GM12878 (cell line): ENCODE data around the gene MPPED1. TPM values are rescaled to one million over a fixed set of nuclear protein-coding genes. Genes with fewer than 3 reads are reported as not detected.

Experiments used
- ATAC-seq: fragments of 200-7000 bp; cut with Tn5 transposase; 3 replicates; pipeline ENCODE4 v1.9.1; 2020; ENCODE audit warnings: mild to moderate bottlenecking, moderate library complexity
- BruUV-seq: library from RNA; stranded (reverse); fragments of 400-500 nt; replicated peaks from 2 replicates; lab custom pipeline; 2021; lab: Mats Ljungman, UMichigan
- CTCF ChIA-PET: fragments of 300-600 bp; sonication (Branson Sonifier 250); formaldehyde crosslinking; extraction: SDS; loops from one replicate; lab custom pipeline; 2021; ENCODE audit warnings: inconsistent platforms; lab: Yijun Ruan, JAX
- POLR2A ChIA-PET: fragments of 350-600 bp; formaldehyde crosslinking; extraction: SDS; loops from one replicate; lab custom pipeline; 2021; ENCODE audit warnings: inconsistent platforms; lab: Charles Lee
- RAD21 ChIA-PET: fragments of 300-600 bp; sonication (Branson Sonifier 250); formaldehyde crosslinking; loops from one replicate; lab custom pipeline; 2023; ENCODE audit warnings: antibody characterized with exemption; ENCODE audit not compliant: unreplicated experiment; lab: Charles Lee
- SMC1A ChIA-PET: fragments of 300-600 bp; sonication (Branson Sonifier 250); formaldehyde crosslinking; loops from one replicate; lab custom pipeline; 2023; ENCODE audit not compliant: unreplicated experiment, uncharacterized antibody; lab: Charles Lee
- DNase-seq: peaks from one replicate; pipeline ENCODE4 v3.0.0-alpha.2; 2011; ENCODE audit warnings: low read depth, low spot score
- FAIRE-seq: peaks from 3 replicates; lab custom pipeline; 2011; peaks lifted over from hg19 to GRCh38; lab: Jason Lieb, UNC
- H2AFZ ChIP-seq: 2 replicates; pipeline ENCODE4 v1.6.0; 2011; ENCODE audit warnings: low read depth, low read length, control low read depth; ENCODE audit not compliant: control insufficient read depth
- H3K27ac ChIP-seq: 2 replicates; pipeline ENCODE4 v1.5.1; 2011; ENCODE audit warnings: control low read depth; ENCODE audit not compliant: control insufficient read depth, insufficient read depth
- H3K27me3 ChIP-seq, 2 experiments: replicated peaks in 1 of 2; 2 replicates each; pipeline versions ENCODE4 v1.6.0 to v1.6.1; 2011; ENCODE audit warnings: low read length in 1 of 2; ENCODE audit not compliant: control insufficient read depth in 2 of 2, insufficient read depth in 2 of 2
- H3K36me3 ChIP-seq, 2 experiments: 2 replicates each; pipeline ENCODE4 v1.5.1; 2011; ENCODE audit warnings: low read length in 1 of 2; ENCODE audit not compliant: control insufficient read depth in 2 of 2, insufficient read depth in 2 of 2
- H3K4me1 ChIP-seq: 2 replicates; pipeline ENCODE4 v1.6.1; 2011; ENCODE audit warnings: mild to moderate bottlenecking, low read length, moderate library complexity, mixed read lengths; ENCODE audit not compliant: control insufficient read depth, insufficient read depth
- H3K4me2 ChIP-seq: 2 replicates; pipeline ENCODE4 v1.6.0; 2011; ENCODE audit warnings: control low read depth; ENCODE audit not compliant: control insufficient read depth, insufficient read depth
- H3K4me3 ChIP-seq: fragments of 200-600 bp; sonication (generic); 2 replicates; pipeline ENCODE4 v1.5.1; 2016
- H3K79me2 ChIP-seq: 2 replicates; pipeline ENCODE4 v1.6.0; 2011; ENCODE audit warnings: low read length; ENCODE audit not compliant: control insufficient read depth, insufficient read depth
- H3K9ac ChIP-seq: 2 replicates; pipeline ENCODE4 v1.8.0; 2011; ENCODE audit warnings: low read length, control low read depth, mixed read lengths; ENCODE audit not compliant: control insufficient read depth, insufficient read depth
- H3K9me3 ChIP-seq: replicated peaks from 3 replicates; pipeline ENCODE4 v1.5.1; 2011; ENCODE audit warnings: mild to moderate bottlenecking, low read length; ENCODE audit not compliant: control insufficient read depth, insufficient read depth
- H4K20me1 ChIP-seq: 2 replicates; pipeline ENCODE4 v1.6.0; 2011; ENCODE audit not compliant: control insufficient read depth, insufficient read depth
- ATF2 ChIP-seq: IDR thresholded peaks from 2 replicates; pipeline ENCODE4 v1.6.1; 2012; ENCODE audit warnings: low read length, inconsistent platforms
- BRCA1 ChIP-seq: IDR thresholded peaks from 2 replicates; pipeline ENCODE4 v1.6.1; 2011; ENCODE audit warnings: low read depth, low read length, improper control_type of control experiment
- CBX3 ChIP-seq: fragments of 200-600 bp; sonication (generic); IDR thresholded peaks from 2 replicates; pipeline ENCODE4 v1.6.1; 2016; ENCODE audit warnings: low read depth, borderline replicate concordance
- DPF2 ChIP-seq: fragments of 450-650 bp; IDR thresholded peaks from 2 replicates; pipeline ENCODE4 v1.6.1; 2017; ENCODE audit warnings: mild to moderate bottlenecking
- MYC ChIP-seq: IDR thresholded peaks from 2 replicates; pipeline ENCODE4 v1.6.1; 2011; ENCODE audit warnings: mild to moderate bottlenecking, low read length, moderate library complexity, inconsistent platforms; ENCODE audit not compliant: insufficient read depth, insufficient replicate concordance, insufficient read length, severe bottlenecking
- NFIC ChIP-seq: IDR thresholded peaks from 2 replicates; pipeline ENCODE4 v1.6.1; 2012; ENCODE audit warnings: low read depth, mild to moderate bottlenecking, inconsistent platforms, low read length, moderate library complexity
- NFYB ChIP-seq: IDR thresholded peaks from 2 replicates; pipeline ENCODE4 v1.6.1; 2011; ENCODE audit warnings: low read depth, mild to moderate bottlenecking, low read length, improper control_type of control experiment, moderate library complexity; ENCODE audit not compliant: insufficient read depth
- POLR2AphosphoS2 ChIP-seq: IDR thresholded peaks from 2 replicates; pipeline ENCODE4 v1.6.1; 2011; ENCODE audit warnings: low read depth, mild to moderate bottlenecking, low read length, improper control_type of control experiment, moderate library complexity
- POLR2AphosphoS5 ChIP-seq: IDR thresholded peaks from 2 replicates; pipeline ENCODE4 v1.6.1; 2011; ENCODE audit warnings: mild to moderate bottlenecking, low read length, inconsistent platforms
- POU2F2 ChIP-seq: IDR thresholded peaks from 3 replicates; pipeline ENCODE4 v1.6.1; 2011; ENCODE audit warnings: low read depth, mild to moderate bottlenecking, low read length, borderline replicate concordance
- ZNF274 ChIP-seq: IDR thresholded peaks from one replicate; pipeline ENCODE4 v1.8.0; 2011; ENCODE audit not compliant: insufficient read length, insufficient read depth
- WGBS: methylation state at CpG from one replicate; pipeline ENCODE4 v1.1.6; 2016; ENCODE audit warnings: low lambda C conversion rate; ENCODE audit not compliant: insufficient replicate concordance, insufficient coverage; ENCODE audit errors: missing lambda C conversion rate; 5-methylcytosine and 5-hydroxymethylcytosine counted together
- in situ Hi-C: fragments of 300-500 bp; cut with MboI; formaldehyde crosslinking; loops from 9 replicates; pipeline ENCODE4 v1.14.3; 2018; ENCODE audit warnings: mixed read lengths
- intact Hi-C: fragments of 100-400 bp; cut with micrococcal nuclease; formaldehyde crosslinking; loops from one replicate; pipeline ENCODE4 v1.14.2; 2022; ENCODE audit not compliant: unreplicated experiment
- polyA plus RNA-seq, 11 experiments: library from polyadenylated mRNA; depleted of rRNA in 4 of 11; unstranded in 6 of 11; stranded (reverse) in 5 of 11; fragments of >200 nt; fragmentation: Nextera tagmentation in 4 of 11; fragmentation: Illumina TruSeq in 1 of 11; extraction: Ambion mirVana in 4 of 11; extraction: Trizol in 1 of 11; gene quantifications; 1 replicate in 1 of 11; 2 replicates in 10 of 11; pipeline versions ENCODE4 v1.2.1 to v1.2.3, GENCODE V29; 2011 to 2016; ENCODE audit warnings: inconsistent platforms in 2 of 11, missing spikeins in 2 of 11, low read depth in 1 of 11
- total RNA-seq, 4 experiments: library from RNA; depleted of rRNA in 3 of 4; stranded (reverse); fragments of >200 nt in 3 of 4; fragmentation: Illumina TruSeq in 1 of 4; extraction: Trizol in 1 of 4; gene quantifications; 2 replicates each; pipeline versions ENCODE4 v1.2.1 to v1.2.3, GENCODE V29; 2013 to 2021
- TF ChIP-seq, protein P1 (sequence below): IDR thresholded peaks from 2 replicates; pipeline ENCODE4 v1.6.1; 2011; ENCODE audit warnings: mild to moderate bottlenecking, low read depth, low read length, moderate library complexity; ENCODE audit not compliant: insufficient replicate concordance
- TF ChIP-seq, protein P2 (sequence below): fragments of 450-650 bp; IDR thresholded peaks from 2 replicates; pipeline ENCODE4 v1.6.1; 2016; ENCODE audit warnings: mild to moderate bottlenecking
- TF ChIP-seq, protein P3 (sequence below), 3 experiments: IDR thresholded peaks in 2 of 3; conservative IDR thresholded peaks in 1 of 3; 2 replicates each; pipeline ENCODE4 v1.5.1; 2011; ENCODE audit warnings: low read depth in 3 of 3, low read length in 3 of 3, mild to moderate bottlenecking in 3 of 3, control low read depth in 2 of 3, moderate library complexity in 2 of 3, inconsistent platforms in 1 of 3, mixed read lengths in 1 of 3; ENCODE audit not compliant: control insufficient read depth in 2 of 3, insufficient read depth in 1 of 3; ENCODE audit errors: extremely low read depth in 1 of 3
- TF ChIP-seq, protein P4 (sequence below): fragments of 450-650 bp; conservative IDR thresholded peaks from 2 replicates; pipeline ENCODE4 v1.6.1; 2017; ENCODE audit warnings: mild to moderate bottlenecking, moderate library complexity
- TF ChIP-seq, protein P5 (sequence below): IDR thresholded peaks from 2 replicates; pipeline ENCODE4 v1.6.1; 2011; ENCODE audit warnings: low read depth, low read length, improper control_type of control experiment, borderline replicate concordance

The MPPED1 gene
- total and polyA plus RNA-seq, 10 of the 15 experiments (the other 5 are each of a cell fraction or from before 2014, with no cell fraction given), result 0.11 TPM; not detected in 9

DNA sequence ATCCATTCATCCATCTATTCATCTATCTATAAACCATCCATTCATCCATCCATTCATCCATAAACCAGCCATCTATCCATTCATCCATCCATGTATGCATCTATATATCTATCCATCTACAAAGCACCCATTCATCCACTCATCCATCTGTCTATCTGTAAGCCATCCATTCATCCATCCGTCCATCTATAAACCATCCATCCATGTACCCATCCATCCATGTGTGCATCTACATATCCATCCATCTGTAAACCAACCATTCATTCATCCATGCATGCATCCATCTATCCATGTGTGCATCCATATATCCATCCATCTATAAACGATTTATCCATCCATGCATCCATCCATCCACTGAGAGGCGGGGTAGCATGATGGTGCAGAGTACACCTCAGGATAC, 58.4 kb downstream of the MPPED1 start:
- Histone ChIP-seq H3K4me3 (no peak overlapping the region), H3K4me1 (no peaks in the 10 kb centered on the region), H3K27ac (no peak overlapping the region), H4K20me1 (no peaks in the 10 kb centered on the region), H3K4me2 (no peak overlapping the region), H3K27me3 (no peaks in the 10 kb centered on the region; a peak in 3 of 4 replicates), H2AFZ (no peak overlapping the region), H3K79me2 (no peaks in the 10 kb centered on the region), H3K36me3 (no peaks in the 10 kb centered on the region), H3K9me3 (no peaks in the 10 kb centered on the region), H3K9ac (no peak overlapping the region)
- ATAC-seq, result no peak
- POLR2A ChIA-PET, result no interaction called here
- intact Hi-C loops, result no loop called here
- no peak for FAIRE-seq
- WGBS, result 22% methylated on average over 3 of the region's 3 CpGs
- CTCF ChIA-PET, result interaction anchor here (0.6 kb wide), 1 partner anchor 412 kb away, joined by 3 read pairs; no protein-coding TSS in a partner anchor
- no peak for DNase-seq
- RAD21 ChIA-PET, result no interaction called here
- in situ Hi-C loops, result no loop called here
- BruUV-seq, result no TSS peak
- SMC1A ChIA-PET, result no interaction called here
- TF ChIP-seq MYC, result no peak
- TF ChIP-seq, protein P1, sequence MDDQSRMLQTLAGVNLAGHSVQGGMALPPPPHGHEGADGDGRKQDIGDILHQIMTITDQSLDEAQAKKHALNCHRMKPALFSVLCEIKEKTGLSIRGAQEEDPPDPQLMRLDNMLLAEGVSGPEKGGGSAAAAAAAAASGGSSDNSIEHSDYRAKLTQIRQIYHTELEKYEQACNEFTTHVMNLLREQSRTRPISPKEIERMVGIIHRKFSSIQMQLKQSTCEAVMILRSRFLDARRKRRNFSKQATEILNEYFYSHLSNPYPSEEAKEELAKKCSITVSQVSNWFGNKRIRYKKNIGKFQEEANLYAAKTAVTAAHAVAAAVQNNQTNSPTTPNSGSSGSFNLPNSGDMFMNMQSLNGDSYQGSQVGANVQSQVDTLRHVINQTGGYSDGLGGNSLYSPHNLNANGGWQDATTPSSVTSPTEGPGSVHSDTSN, result no peak
- no peak for TF ChIP-seq BRCA1
- TF ChIP-seq, protein P2, sequence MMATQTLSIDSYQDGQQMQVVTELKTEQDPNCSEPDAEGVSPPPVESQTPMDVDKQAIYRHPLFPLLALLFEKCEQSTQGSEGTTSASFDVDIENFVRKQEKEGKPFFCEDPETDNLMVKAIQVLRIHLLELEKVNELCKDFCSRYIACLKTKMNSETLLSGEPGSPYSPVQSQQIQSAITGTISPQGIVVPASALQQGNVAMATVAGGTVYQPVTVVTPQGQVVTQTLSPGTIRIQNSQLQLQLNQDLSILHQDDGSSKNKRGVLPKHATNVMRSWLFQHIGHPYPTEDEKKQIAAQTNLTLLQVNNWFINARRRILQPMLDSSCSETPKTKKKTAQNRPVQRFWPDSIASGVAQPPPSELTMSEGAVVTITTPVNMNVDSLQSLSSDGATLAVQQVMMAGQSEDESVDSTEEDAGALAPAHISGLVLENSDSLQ, result no peak
- TF ChIP-seq POU2F2, result no peak
- TF ChIP-seq CBX3, result no peak
- TF ChIP-seq, protein P3, sequence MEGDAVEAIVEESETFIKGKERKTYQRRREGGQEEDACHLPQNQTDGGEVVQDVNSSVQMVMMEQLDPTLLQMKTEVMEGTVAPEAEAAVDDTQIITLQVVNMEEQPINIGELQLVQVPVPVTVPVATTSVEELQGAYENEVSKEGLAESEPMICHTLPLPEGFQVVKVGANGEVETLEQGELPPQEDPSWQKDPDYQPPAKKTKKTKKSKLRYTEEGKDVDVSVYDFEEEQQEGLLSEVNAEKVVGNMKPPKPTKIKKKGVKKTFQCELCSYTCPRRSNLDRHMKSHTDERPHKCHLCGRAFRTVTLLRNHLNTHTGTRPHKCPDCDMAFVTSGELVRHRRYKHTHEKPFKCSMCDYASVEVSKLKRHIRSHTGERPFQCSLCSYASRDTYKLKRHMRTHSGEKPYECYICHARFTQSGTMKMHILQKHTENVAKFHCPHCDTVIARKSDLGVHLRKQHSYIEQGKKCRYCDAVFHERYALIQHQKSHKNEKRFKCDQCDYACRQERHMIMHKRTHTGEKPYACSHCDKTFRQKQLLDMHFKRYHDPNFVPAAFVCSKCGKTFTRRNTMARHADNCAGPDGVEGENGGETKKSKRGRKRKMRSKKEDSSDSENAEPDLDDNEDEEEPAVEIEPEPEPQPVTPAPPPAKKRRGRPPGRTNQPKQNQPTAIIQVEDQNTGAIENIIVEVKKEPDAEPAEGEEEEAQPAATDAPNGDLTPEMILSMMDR (IDR thresholded peaks at IDR 0.05 in 2 of 3, conservative IDR thresholded peaks at IDR 0.05 in 1 of 3; ENCODE audit: control insufficient read depth in 2 of 3, extremely low read depth in 1 of 3, insufficient read depth in 1 of 3, low read depth in 3 of 3, low read length in 3 of 3), result no peak
- no peak for TF ChIP-seq ATF2
- TF ChIP-seq, protein P4, sequence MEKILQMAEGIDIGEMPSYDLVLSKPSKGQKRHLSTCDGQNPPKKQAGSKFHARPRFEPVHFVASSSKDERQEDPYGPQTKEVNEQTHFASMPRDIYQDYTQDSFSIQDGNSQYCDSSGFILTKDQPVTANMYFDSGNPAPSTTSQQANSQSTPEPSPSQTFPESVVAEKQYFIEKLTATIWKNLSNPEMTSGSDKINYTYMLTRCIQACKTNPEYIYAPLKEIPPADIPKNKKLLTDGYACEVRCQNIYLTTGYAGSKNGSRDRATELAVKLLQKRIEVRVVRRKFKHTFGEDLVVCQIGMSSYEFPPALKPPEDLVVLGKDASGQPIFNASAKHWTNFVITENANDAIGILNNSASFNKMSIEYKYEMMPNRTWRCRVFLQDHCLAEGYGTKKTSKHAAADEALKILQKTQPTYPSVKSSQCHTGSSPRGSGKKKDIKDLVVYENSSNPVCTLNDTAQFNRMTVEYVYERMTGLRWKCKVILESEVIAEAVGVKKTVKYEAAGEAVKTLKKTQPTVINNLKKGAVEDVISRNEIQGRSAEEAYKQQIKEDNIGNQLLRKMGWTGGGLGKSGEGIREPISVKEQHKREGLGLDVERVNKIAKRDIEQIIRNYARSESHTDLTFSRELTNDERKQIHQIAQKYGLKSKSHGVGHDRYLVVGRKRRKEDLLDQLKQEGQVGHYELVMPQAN, result no peak
- no peak for TF ChIP-seq DPF2
- TF ChIP-seq, protein P5, sequence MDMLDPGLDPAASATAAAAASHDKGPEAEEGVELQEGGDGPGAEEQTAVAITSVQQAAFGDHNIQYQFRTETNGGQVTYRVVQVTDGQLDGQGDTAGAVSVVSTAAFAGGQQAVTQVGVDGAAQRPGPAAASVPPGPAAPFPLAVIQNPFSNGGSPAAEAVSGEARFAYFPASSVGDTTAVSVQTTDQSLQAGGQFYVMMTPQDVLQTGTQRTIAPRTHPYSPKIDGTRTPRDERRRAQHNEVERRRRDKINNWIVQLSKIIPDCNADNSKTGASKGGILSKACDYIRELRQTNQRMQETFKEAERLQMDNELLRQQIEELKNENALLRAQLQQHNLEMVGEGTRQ, result no peak
- TF ChIP-seq NFIC, result no peak
- no peak for TF ChIP-seq ZNF274
- no peak for TF ChIP-seq POLR2AphosphoS5
- TF ChIP-seq POLR2AphosphoS2, result no peak
- no peak for TF ChIP-seq NFYB
